H1 (cell line): ENCODE data around the gene ZNF683. TPM values are rescaled to one million over a fixed set of nuclear protein-coding genes. Genes with fewer than 3 reads are reported as not detected.

Experiments used
- CTCF ChIA-PET: fragments of 300-600 bp; sonication (Branson Sonifier 250); formaldehyde crosslinking; loops from one replicate; lab custom pipeline; 2021; ENCODE audit not compliant: partially characterized antibody; lab: Charles Lee
- POLR2A ChIA-PET: fragments of 300-600 bp; sonication (Branson Sonifier 250); formaldehyde crosslinking; loops from one replicate; lab custom pipeline; 2021; ENCODE audit warnings: inconsistent platforms; ENCODE audit not compliant: partially characterized antibody; lab: Charles Lee
- DNase-seq, 2 experiments: peaks; one replicate each; pipeline versions ENCODE4 v3.0.0 to v3.0.0-alpha.2; 2010 to 2022; ENCODE audit warnings: low spot score in 2 of 2, low read depth in 1 of 2, mixed read lengths in 1 of 2
- FAIRE-seq: peaks from 2 replicates; lab custom pipeline; 2011; peaks lifted over from hg19 to GRCh38; lab: Jason Lieb, UNC
- H2AFZ ChIP-seq: 2 replicates; pipeline ENCODE4 v1.8.1; 2012; ENCODE audit warnings: low read length, inconsistent platforms
- H2AK5ac ChIP-seq: 2 replicates; pipeline ENCODE4 v1.6.1; 2013; ENCODE audit warnings: low read depth, low read length
- H2BK120ac ChIP-seq: replicated peaks from 2 replicates; pipeline ENCODE3; 2013; ENCODE audit warnings: low read depth, low read length, inconsistent platforms
- H2BK12ac ChIP-seq: 2 replicates; pipeline ENCODE4 v1.6.1; 2013; ENCODE audit warnings: low read depth, low read length
- H2BK15ac ChIP-seq: 2 replicates; pipeline ENCODE4 v1.6.1; 2013; ENCODE audit warnings: low read length
- H2BK20ac ChIP-seq: 2 replicates; pipeline ENCODE4 v1.6.1; 2013; ENCODE audit warnings: low read length
- H2BK5ac ChIP-seq: 2 replicates; pipeline ENCODE4 v1.6.1; 2013; ENCODE audit warnings: low read depth, low read length
- H3K14ac ChIP-seq: 2 replicates; pipeline ENCODE4 v1.6.1; 2013; ENCODE audit warnings: inconsistent platforms; ENCODE audit not compliant: insufficient read length
- H3K18ac ChIP-seq: 2 replicates; pipeline ENCODE4 v1.6.1; 2013; ENCODE audit warnings: low read length; ENCODE audit errors: extremely low read depth
- H3K23ac ChIP-seq: 2 replicates; pipeline ENCODE4 v1.6.1; 2013; ENCODE audit warnings: inconsistent platforms; ENCODE audit not compliant: insufficient read length
- H3K23me2 ChIP-seq: 2 replicates; pipeline ENCODE4 v1.6.1; 2013; ENCODE audit warnings: low read depth, low read length
- H3K27ac ChIP-seq: 2 replicates; pipeline ENCODE4 v1.6.1; 2011; ENCODE audit warnings: low read depth, low read length, inconsistent platforms
- H3K27me3 ChIP-seq, 4 experiments: replicated peaks in 1 of 4; 1 replicate in 1 of 4; 2 replicates in 3 of 4; pipeline versions ENCODE4 v1.6.1 to v1.8.1; 2011 to 2013; ENCODE audit warnings: low read length in 3 of 4, mild to moderate bottlenecking in 3 of 4, inconsistent platforms in 2 of 4, mixed read lengths in 2 of 4, moderate library complexity in 1 of 4; ENCODE audit not compliant: control insufficient read depth in 3 of 4, insufficient read depth in 3 of 4; ENCODE audit errors: extremely low read depth in 1 of 4
- H3K36me3 ChIP-seq, 4 experiments: 2 replicates each; pipeline versions ENCODE4 v1.6.1 to v1.8.1; 2011 to 2013; ENCODE audit warnings: mild to moderate bottlenecking in 4 of 4, low read length in 3 of 4, moderate library complexity in 2 of 4, control low read depth in 1 of 4, inconsistent platforms in 1 of 4; ENCODE audit not compliant: insufficient read depth in 4 of 4, control insufficient read depth in 2 of 4
- H3K4ac ChIP-seq: replicated peaks from 2 replicates; pipeline ENCODE3; 2013; ENCODE audit warnings: low read length, low read depth, mixed read lengths, inconsistent platforms; ENCODE audit not compliant: insufficient read length
- H3K4me1 ChIP-seq, 4 experiments: replicated peaks in 1 of 4; 1 replicate in 1 of 4; 2 replicates in 3 of 4; pipeline versions ENCODE4 v1.6.1 to v1.8.1; 2011 to 2013; ENCODE audit warnings: low read length in 3 of 4, inconsistent platforms in 2 of 4, mixed read lengths in 1 of 4; ENCODE audit not compliant: insufficient read depth in 4 of 4, control insufficient read depth in 3 of 4
- H3K4me2 ChIP-seq, 2 experiments: 2 replicates each; pipeline versions ENCODE4 v1.6.1 to v1.8.1; 2011 to 2013; ENCODE audit warnings: low read depth in 2 of 2, low read length in 2 of 2, control low read depth in 1 of 2, inconsistent platforms in 1 of 2, mild to moderate bottlenecking in 1 of 2; ENCODE audit not compliant: insufficient read depth in 1 of 2
- H3K4me3 ChIP-seq, 4 experiments: fragments of 200-600, 300-600 bp in 1 of 4; sonication (generic), shearing (Covaris generic), sonication (Bioruptor Twin) in 1 of 4; 2 replicates each; pipeline versions ENCODE4 v1.5.1 to v1.8.1; 2011 to 2016; ENCODE audit warnings: low read length in 4 of 4, low read depth in 3 of 4, control low read depth in 2 of 4, inconsistent platforms in 2 of 4, mild to moderate bottlenecking in 2 of 4, mixed read lengths in 1 of 4, moderate library complexity in 1 of 4; ENCODE audit not compliant: insufficient read depth in 2 of 4; ENCODE audit errors: extremely low read depth in 1 of 4
- H3K56ac ChIP-seq: replicated peaks from 2 replicates; pipeline ENCODE3; 2013; ENCODE audit warnings: low read depth, mild to moderate bottlenecking, mixed read lengths, low read length, inconsistent platforms; ENCODE audit not compliant: insufficient read length
- H3K79me1 ChIP-seq: 2 replicates; pipeline ENCODE4 v1.6.1; 2013; ENCODE audit warnings: low read depth, low read length, control low read depth
- H3K79me2 ChIP-seq, 2 experiments: 2 replicates each; pipeline versions ENCODE4 v1.6.1 to v1.8.1; 2012 to 2013; ENCODE audit warnings: low read length in 2 of 2, mild to moderate bottlenecking in 2 of 2, inconsistent platforms in 1 of 2; ENCODE audit not compliant: insufficient read depth in 2 of 2, control insufficient read depth in 1 of 2
- H3K9ac ChIP-seq, 4 experiments: replicated peaks in 1 of 4; 1 replicate in 1 of 4; 2 replicates in 3 of 4; pipeline versions ENCODE4 v1.6.1 to v1.8.1; 2011 to 2013; ENCODE audit warnings: low read depth in 3 of 4, low read length in 3 of 4, control low read depth in 2 of 4, mild to moderate bottlenecking in 2 of 4, moderate library complexity in 2 of 4, inconsistent platforms in 1 of 4; ENCODE audit errors: extremely low read depth in 1 of 4
- H3K9me3 ChIP-seq, 2 experiments: 2 replicates each; pipeline versions ENCODE4 v1.6.1 to v1.8.1; 2012 to 2013; ENCODE audit warnings: mild to moderate bottlenecking in 2 of 2, moderate library complexity in 2 of 2, control low read depth in 1 of 2, inconsistent platforms in 1 of 2, low read depth in 1 of 2, low read length in 1 of 2, mixed read lengths in 1 of 2; ENCODE audit not compliant: insufficient read depth in 2 of 2
- H4K20me1 ChIP-seq, 2 experiments: replicated peaks in 1 of 2; 2 replicates each; pipeline versions ENCODE3 to v1.8.1; 2011 to 2013; ENCODE audit warnings: inconsistent platforms in 2 of 2, low read length in 2 of 2, mild to moderate bottlenecking in 1 of 2; ENCODE audit not compliant: insufficient read depth in 2 of 2, control insufficient read depth in 1 of 2
- H4K5ac ChIP-seq: 2 replicates; pipeline ENCODE4 v1.6.1; 2013; ENCODE audit warnings: low read length, low read depth, mixed read lengths, inconsistent platforms; ENCODE audit not compliant: insufficient read length
- H4K8ac ChIP-seq: 2 replicates; pipeline ENCODE4 v1.8.0; 2013; ENCODE audit warnings: mild to moderate bottlenecking, moderate library complexity, low read length, inconsistent platforms; ENCODE audit not compliant: insufficient read depth; ENCODE audit errors: extremely low read depth
- H4K91ac ChIP-seq: replicated peaks from 2 replicates; pipeline ENCODE3; 2013; ENCODE audit warnings: low read length, mixed read lengths, inconsistent platforms; ENCODE audit not compliant: insufficient read length
- CEBPB ChIP-seq: IDR thresholded peaks from 2 replicates; pipeline ENCODE4 v1.6.1; 2012; ENCODE audit warnings: low read depth, low read length
- JUND ChIP-seq: IDR thresholded peaks from 2 replicates; pipeline ENCODE4 v1.6.1; 2011; ENCODE audit warnings: mild to moderate bottlenecking, improper control_type of control experiment, low read length
- MAFK ChIP-seq: IDR thresholded peaks from 2 replicates; pipeline ENCODE4 v1.6.1; 2012; ENCODE audit warnings: low read depth, mild to moderate bottlenecking, improper control_type of control experiment, low read length
- RFX5 ChIP-seq: IDR thresholded peaks from 2 replicates; pipeline ENCODE4 v1.6.1; 2011; ENCODE audit warnings: low read depth, low read length, improper control_type of control experiment, borderline replicate concordance
- WGBS, 2 experiments: shearing (Covaris generic) in 1 of 2; methylation state at CpG; one replicate each; pipeline versions ENCODE4 v1.1.6 to v1.1.7; 2013 to 2015; ENCODE audit warnings: low lambda C conversion rate in 2 of 2, mixed read lengths in 2 of 2, inconsistent platforms in 1 of 2, low coverage in 1 of 2, missing lambda C conversion rate in 1 of 2; ENCODE audit not compliant: insufficient replicate concordance in 2 of 2, insufficient coverage in 1 of 2, insufficient read length in 1 of 2; ENCODE audit errors: extremely low coverage in 1 of 2, missing lambda C conversion rate in 1 of 2; 5-methylcytosine and 5-hydroxymethylcytosine counted together
- polyA plus RNA-seq, 7 experiments: library from polyadenylated mRNA; depleted of rRNA in 3 of 7; stranded (reverse) in 5 of 7; unstranded in 2 of 7; fragments of >200 nt in 5 of 7; fragments of 200-250 nt in 2 of 7; gene quantifications; 1 replicate in 5 of 7; 2 replicates in 1 of 7; 4 replicates in 1 of 7; pipeline versions ENCODE4 v1.2.1 to v1.2.3, GENCODE V29; 2011 to 2013; ENCODE audit warnings: missing spikeins in 2 of 7, mixed read lengths in 2 of 7
- total RNA-seq: library from RNA; stranded (reverse); fragmentation: NEBNext Ultra II Directional; extraction: Animal tissue kit (Norgen Biotek cat#: 25700); gene quantifications from 2 replicates; pipeline ENCODE4 v1.2.1, GENCODE V29; 2021

Gene ZNF683
- total and polyA plus RNA-seq, 2 of the 8 experiments (the other 6 are each of a cell fraction or from before 2014, with no cell fraction given): not detected

DNA sequence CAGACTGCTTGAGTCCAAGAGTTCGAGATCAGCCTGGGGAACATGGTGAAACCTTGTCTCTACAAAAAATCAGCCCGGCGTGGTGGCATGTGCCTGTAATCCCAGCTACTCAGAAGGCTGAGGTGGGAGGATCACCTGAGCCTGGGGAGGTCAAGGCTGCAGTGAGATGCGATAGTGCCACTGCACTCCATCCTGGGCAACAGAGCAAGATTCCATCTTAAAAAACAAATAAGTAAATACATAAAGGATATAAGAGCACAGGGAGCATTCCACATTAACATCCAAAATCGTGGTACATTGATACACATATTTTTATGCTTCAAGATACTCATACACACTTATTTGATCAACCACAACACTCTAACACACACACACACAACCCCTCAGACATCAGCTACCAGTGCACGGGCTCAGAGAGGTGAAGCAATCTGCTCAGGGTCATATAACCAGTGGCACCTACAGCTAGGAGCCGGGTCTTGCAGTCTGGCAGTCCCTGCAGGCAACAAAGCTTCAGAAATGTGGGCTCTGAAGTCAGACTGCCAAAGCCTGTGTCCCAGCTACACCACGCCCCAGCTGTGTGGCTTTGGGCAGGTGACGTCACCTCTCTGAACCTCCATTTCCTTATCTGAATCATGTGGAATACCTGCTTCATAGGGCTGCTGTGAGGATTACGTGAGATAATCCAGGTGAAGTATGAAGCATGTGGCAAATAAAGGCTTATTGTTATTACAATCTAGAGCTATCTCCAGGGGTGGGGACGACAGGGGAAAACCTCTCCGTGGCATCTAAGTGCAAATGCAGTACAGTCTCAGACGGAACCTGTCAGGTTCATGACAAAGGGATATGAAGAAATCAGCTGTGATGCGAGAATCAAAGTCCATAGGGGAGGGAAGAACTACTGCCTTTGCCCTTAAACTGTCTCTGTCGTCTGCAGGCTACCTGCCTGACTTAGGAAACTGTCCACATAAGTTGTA, 13.9 kb downstream of the ZNF683 start:
- ChIA-PET CTCF (interaction anchor here (0.7 to 14.1 kb wide), 11 partner anchors 8 to 75 kb away, joined by 3 to 297 read pairs (median 4); partner anchors contain the start of gene SH3BGRL3), POLR2A (interaction anchor here (0.6 to 3.4 kb wide), 13 partner anchors 9 to 70 kb away, joined by 3 to 22 read pairs (median 4); partner anchors contain the start of gene LIN28A)
- no peak for DNase-seq

More for the DNA sequence above, 13.9 kb downstream of the ZNF683 start:
- peak overlapping the region in 2 of 4 experiments; percentile 67 to 92; a peak in 3 of 8 replicates for H3K4me3 ChIP-seq
- peak overlapping the region; percentile 88 for H2BK15ac ChIP-seq
- H3K56ac ChIP-seq: no peak overlapping the region
- no peak overlapping the region for H3K9ac ChIP-seq
- peak overlapping the region; percentile 76 to 77 for H3K4me2 ChIP-seq
- H3K9me3 ChIP-seq: no peaks in the 10 kb centered on the region
- no peak overlapping the region for H3K18ac ChIP-seq
- no peak overlapping the region for H2BK120ac ChIP-seq
- no peak overlapping the region for H2AK5ac ChIP-seq
- H2BK12ac ChIP-seq: 0 out of 2 replicates have a peak overlapping the region, but pooled peaks have one; percentile 20
- H4K91ac ChIP-seq: no peak overlapping the region
- no peak overlapping the region for H4K5ac ChIP-seq
- no peak overlapping the region for H2BK5ac ChIP-seq
- WGBS, 2 experiments: 56% methylated on average over 15 of the region's 15 CpGs; no CpG with 5 or more reads in 1 of the 2 experiments
- H3K79me1 ChIP-seq: no peaks in the 10 kb centered on the region
- H3K27me3 ChIP-seq: peaks cover 0 to 10% (median 10%) of the 10 kb centered on the region in 4 experiments; a peak in 4 of 7 replicates
- H3K23me2 ChIP-seq: peaks cover 8% of the 10 kb centered on the region; the same call in 1 of the 2 replicates
- no peak overlapping the region for H3K23ac ChIP-seq
- H3K4ac ChIP-seq: no peak overlapping the region
- H4K20me1 ChIP-seq: no peaks in the 10 kb centered on the region
- peaks cover 6 to 24% (median 19%) of the 10 kb centered on the region in 4 experiments for H3K4me1 ChIP-seq
- no peak overlapping the region; the same call in 1 of the 2 replicates for H4K8ac ChIP-seq
- no peak overlapping the region for H2BK20ac ChIP-seq
- H3K14ac ChIP-seq: no peak overlapping the region
- H3K79me2 ChIP-seq: no peaks in the 10 kb centered on the region
- no peak for FAIRE-seq
- TF ChIP-seq JUND: 0 out of 2 replicates have a peak, but pooled peaks have one; percentile 39
- peak; percentile 73 for TF ChIP-seq CEBPB
- no peak for TF ChIP-seq MAFK
- no peak for TF ChIP-seq RFX5
- no peak overlapping the region for H2AFZ ChIP-seq
- no peaks in the 10 kb centered on the region for H3K36me3 ChIP-seq
- H3K27ac ChIP-seq: no peak overlapping the region
